Left lung (tissue), 10 donors: ENCODE measurements around the gene KCNG1. TPM values are rescaled to one million over a fixed set of nuclear protein-coding genes. Genes with fewer than 3 reads are reported as not detected.
"Not testable (repeated sequence)": the region's sequence is repeated elsewhere in the genome, so short reads cannot be mapped to it uniquely, and the experiment has no call there.

Source experiments
- ATAC-seq: fragments of 200-7000 bp; cut with Tn5 transposase; one replicate; pipeline ENCODE4 v1.9.1; 2020; ENCODE audit warnings: moderate library complexity
- DNase-seq, 4 donors: peaks; one replicate each; pipeline ENCODE4 v3.0.0-alpha.2; 2013 to 2020
- H3K27ac ChIP-seq, 2 donors: fragments of 200-600 bp; sonication (generic) in 1 of 2; one replicate each; pipeline versions ENCODE4 v1.5.0 to v1.8.0; 2020 to 2021
- H3K27me3 ChIP-seq, 2 donors: fragments of 200-600 bp; sonication (generic) in 1 of 2; one replicate each; pipeline versions ENCODE4 v1.5.0 to v1.8.0; 2020 to 2021
- H3K36me3 ChIP-seq, 2 donors: fragments of 200-600 bp; sonication (generic) in 1 of 2; one replicate each; pipeline versions ENCODE4 v1.5.0 to v1.8.0; 2020 to 2021
- H3K4me1 ChIP-seq, 2 donors: fragments of 200-600 bp; one replicate each; pipeline ENCODE4 v1.8.0; 2021
- H3K4me3 ChIP-seq, 2 donors: fragments of 200-600 bp; sonication (generic) in 1 of 2; one replicate each; pipeline versions ENCODE4 v1.5.0 to v1.8.0; 2020 to 2021; ENCODE audit warnings: mild to moderate bottlenecking in 1 of 2
- H3K9me3 ChIP-seq, 2 donors: fragments of 200-600 bp; sonication (generic) in 1 of 2; one replicate each; pipeline versions ENCODE4 v1.5.0 to v1.8.0; 2020 to 2021
- intact Hi-C, 2 donors: fragments of 100-400 bp; cut with DNase I; formaldehyde crosslinking; loops; one replicate each; pipeline versions ENCODE4 v1.11.2 to v1.14.2; 2022
- polyA plus RNA-seq, 6 donors: library from polyadenylated mRNA; unstranded; fragments of 120-200 nt; gene quantifications; one replicate each; pipeline ENCODE4 v1.2.1, GENCODE V29; 2013; ENCODE audit not compliant: insufficient read length in 6 of 6
- total RNA-seq, 2 donors: library from RNA; stranded (reverse); fragmentation: NEBNext Ultra II Directional; extraction: Animal tissue kit (Norgen Biotek cat#: 25700); gene quantifications; one replicate each; pipeline ENCODE4 v1.2.1, GENCODE V29; 2021
- TF ChIP-seq, protein P1 (sequence below), 2 donors: fragments of 200-600 bp; sonication (generic) in 1 of 2; IDR thresholded peaks; one replicate each; pipeline versions ENCODE4 v1.5.0 to v1.8.0; 2021; ENCODE audit warnings: antibody characterized with exemption in 2 of 2
- donor health status: DM: no; HTN: yes; CAD: no.
- donor health status: DM: no; HTN: no; CAD: no.

KCNG1 gene
- total and polyA plus RNA-seq, 8 donors = 0.31 to 1.5 (median 0.62) TPM

DNA sequence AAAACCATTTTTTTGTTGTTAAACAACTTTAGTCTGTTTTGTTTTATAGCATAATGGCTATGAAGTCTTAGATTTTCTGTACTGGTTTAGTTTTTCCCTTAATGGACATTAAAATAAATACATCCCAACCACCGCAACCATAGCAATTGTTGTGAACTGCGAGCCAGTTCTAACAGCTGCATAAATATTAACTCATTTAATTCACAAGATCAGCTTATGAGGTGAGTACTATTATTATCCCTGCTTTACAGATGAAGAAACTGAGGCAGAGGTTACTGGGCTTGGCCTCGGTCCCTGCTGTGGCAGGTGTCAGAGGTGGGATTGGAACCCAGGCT, 41.2 kb downstream of the KCNG1 start:
- Histone ChIP-seq H3K27ac (no peak overlapping the region), H3K36me3 (no peaks in the 10 kb centered on the region), H3K9me3 (no peaks in the 10 kb centered on the region), H3K4me3 (no peak overlapping the region), H3K27me3 (peaks cover 0 to 82% of the 10 kb centered on the region in 2 donors), H3K4me1 (no peaks in the 10 kb centered on the region)
- TF ChIP-seq, protein P1, sequence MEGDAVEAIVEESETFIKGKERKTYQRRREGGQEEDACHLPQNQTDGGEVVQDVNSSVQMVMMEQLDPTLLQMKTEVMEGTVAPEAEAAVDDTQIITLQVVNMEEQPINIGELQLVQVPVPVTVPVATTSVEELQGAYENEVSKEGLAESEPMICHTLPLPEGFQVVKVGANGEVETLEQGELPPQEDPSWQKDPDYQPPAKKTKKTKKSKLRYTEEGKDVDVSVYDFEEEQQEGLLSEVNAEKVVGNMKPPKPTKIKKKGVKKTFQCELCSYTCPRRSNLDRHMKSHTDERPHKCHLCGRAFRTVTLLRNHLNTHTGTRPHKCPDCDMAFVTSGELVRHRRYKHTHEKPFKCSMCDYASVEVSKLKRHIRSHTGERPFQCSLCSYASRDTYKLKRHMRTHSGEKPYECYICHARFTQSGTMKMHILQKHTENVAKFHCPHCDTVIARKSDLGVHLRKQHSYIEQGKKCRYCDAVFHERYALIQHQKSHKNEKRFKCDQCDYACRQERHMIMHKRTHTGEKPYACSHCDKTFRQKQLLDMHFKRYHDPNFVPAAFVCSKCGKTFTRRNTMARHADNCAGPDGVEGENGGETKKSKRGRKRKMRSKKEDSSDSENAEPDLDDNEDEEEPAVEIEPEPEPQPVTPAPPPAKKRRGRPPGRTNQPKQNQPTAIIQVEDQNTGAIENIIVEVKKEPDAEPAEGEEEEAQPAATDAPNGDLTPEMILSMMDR (IDR thresholded peaks at IDR 0.05) = no peak
- DNase-seq (no peak), ATAC-seq (no peak)
- intact Hi-C loops = no loop called here

DNA sequence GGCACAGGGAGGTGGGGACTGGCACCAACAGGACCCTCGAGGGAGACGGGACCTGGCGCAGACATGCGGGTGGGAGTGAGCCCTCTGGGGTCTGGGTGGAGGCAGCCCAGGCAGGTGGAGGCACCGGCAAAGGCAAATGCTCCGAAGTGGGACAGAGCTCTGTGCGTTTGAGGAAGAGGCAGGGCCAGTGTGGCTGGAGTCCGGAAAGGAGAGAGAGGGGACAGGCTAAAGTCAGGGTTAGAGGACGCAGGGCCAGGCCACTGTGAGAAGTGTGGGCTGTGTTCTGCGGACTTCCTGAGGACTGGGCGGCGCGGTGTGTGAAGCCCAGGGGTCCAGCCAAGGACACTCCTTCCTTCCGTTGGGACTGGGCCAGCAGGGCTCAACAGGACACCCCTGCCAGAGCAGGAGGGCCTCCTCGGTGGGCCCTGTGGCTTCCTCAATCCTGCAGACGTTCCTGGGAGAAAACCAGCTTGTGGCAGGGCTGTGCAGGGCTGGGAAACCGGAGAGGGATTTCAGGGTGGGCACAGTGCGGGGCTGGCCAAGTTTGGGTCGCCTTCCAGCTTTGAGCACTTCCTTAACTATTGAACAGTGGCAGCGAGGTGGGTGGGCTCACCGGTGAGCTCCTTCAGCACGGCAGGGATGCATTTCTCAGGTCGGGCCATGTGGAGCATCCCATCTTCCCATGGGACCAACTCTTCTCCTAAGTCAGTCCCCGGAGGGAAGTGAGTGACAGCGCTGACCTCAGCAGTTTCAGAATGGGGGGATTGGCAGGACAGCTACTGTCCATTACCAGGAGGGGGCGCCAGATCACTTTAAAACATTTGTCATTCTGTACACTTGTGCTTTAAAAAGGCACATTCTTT, 41.8 kb downstream of the KCNG1 start:
- Histone ChIP-seq H3K27ac (peak overlapping the region in 1 of 2 donors; percentile 77), H3K4me1 (no peaks in the 10 kb centered on the region), H3K36me3 (no peaks in the 10 kb centered on the region), H3K9me3 (no peaks in the 10 kb centered on the region), H3K27me3 (peaks cover 0 to 81% of the 10 kb centered on the region in 2 donors), H3K4me3 (no peak overlapping the region)
- peak; percentile 63 for ATAC-seq
- DNase-seq = peak in 2 of 4 donors; percentile 51 to 63
- TF ChIP-seq, protein P1 (IDR thresholded peaks at IDR 0.05) = peak; percentile 73 to 80
- intact Hi-C loops = no loop called here

DNA sequence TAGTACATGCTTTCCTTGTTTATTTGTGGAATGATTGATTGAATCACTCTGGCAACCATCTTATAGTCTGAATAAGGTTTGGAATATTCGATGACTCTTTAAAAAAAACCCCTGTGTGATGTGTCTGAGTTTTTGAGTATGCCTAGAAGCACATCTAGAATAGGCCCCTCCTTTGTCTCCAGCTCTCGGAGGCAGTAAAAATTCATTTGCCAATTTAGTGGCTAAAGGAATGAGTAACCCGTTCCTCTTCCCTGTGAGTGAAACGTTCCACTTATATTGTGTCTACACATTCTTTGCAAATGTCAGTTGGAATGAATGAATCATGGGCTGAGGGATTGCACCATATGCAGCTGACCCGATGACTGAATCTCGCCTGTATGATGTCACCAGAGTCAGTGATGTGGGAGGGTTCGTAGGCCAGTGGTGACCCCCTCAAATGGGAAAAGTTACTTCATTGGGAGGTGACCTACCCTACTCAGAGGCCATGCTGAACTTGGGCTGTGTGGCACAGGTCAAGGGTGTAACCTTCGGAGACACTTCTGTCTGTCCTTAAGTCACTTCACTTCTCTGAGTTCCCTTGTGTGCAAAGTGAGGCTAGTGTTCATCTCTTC, 42.7 kb downstream of the KCNG1 start:
- H3K27ac ChIP-seq = peak overlapping the region in 1 of 2 donors; percentile 77
- no peaks in the 10 kb centered on the region for H3K36me3 ChIP-seq
- DNase-seq = no peak
- intact Hi-C loops = no loop called here
- H3K4me1 ChIP-seq = no peaks in the 10 kb centered on the region
- TF ChIP-seq, protein P1 (IDR thresholded peaks at IDR 0.05) = no peak
- no peak overlapping the region for H3K4me3 ChIP-seq
- no peaks in the 10 kb centered on the region for H3K9me3 ChIP-seq
- ATAC-seq = peak; percentile 69
- peaks cover 0 to 72% of the 10 kb centered on the region in 2 donors for H3K27me3 ChIP-seq

DNA sequence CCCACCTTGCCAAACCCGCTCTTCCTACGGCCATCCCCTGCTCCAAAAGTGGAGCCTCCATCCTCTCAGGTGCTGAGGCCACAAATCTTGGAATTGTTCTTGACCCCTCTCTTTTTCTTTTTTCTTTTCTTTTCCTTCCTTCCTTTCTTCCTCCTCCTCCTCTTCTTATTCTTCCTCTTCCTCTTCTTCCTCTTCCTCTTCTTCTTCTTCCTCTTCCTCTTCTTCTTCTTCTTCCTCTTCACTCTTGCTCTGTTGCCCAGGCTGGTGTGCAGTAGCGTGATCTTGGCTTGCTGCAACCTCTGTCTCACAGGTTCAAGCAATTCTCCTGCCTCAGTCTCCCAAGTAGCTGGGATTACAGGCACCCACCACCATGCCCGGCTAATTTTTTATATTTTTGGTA, 44.4 kb downstream of the KCNG1 start:
- H3K36me3 ChIP-seq, H3K27ac ChIP-seq, DNase-seq, ATAC-seq, H3K9me3 ChIP-seq, intact Hi-C loops, H3K4me1 ChIP-seq, H3K4me3 ChIP-seq: not testable (repeated sequence)
- peaks cover 0 to 60% of the 10 kb centered on the region in 2 donors for H3K27me3 ChIP-seq

DNA sequence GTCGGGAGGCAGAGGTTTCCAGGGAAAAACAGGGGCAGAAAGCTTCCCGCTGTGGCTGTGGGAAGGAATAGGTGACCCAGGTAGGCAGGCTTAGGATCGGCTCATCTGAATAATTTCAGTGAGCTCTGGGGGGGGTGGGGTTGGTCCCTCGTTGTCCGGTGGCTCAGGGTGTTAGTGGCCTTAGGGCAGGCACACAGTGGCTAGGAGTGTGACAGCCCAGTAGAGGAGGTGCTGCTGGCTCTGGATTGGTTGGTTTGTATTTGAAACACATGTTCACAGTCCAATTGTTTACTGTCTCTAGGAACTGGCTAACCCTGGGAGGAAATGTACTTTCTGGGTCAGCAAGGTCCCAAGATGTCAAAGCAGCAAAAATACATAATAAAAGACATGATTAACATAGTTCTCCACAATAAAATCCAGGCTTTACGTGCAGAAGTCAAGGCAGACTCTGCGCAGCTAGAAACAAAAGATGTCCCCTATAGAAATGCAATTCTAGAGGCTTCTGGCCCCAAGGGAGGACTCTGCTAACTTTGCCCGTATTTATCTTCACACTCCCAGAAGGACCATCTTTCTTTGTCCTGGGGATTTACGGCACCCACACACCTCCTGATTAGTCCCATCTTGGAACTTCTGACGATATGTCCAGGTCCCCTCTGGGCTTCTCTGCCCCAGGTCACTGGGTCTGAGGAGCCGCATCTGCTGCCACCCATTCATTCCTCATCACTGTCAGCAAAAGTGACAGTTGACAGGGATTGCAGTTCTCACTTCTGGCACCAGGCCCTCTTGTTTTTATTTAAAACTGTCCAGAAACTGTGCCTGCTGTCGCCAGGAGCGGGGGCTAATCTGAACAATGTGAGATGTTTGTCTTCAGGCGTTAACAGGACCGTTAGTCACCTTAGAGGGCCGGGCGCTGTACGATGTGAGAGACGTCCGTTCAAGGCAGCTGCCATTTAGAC, 45.6 kb downstream of the KCNG1 start:
- intact Hi-C loops = no loop called here
- ATAC-seq (no peak), DNase-seq (no peak)
- H3K27me3 ChIP-seq = peaks cover 0 to 55% of the 10 kb centered on the region in 2 donors
- H3K27ac ChIP-seq = no peak overlapping the region
- no peak overlapping the region for H3K4me3 ChIP-seq
- no peaks in the 10 kb centered on the region for H3K9me3 ChIP-seq
- H3K36me3 ChIP-seq = no peaks in the 10 kb centered on the region
- TF ChIP-seq, protein P1 (IDR thresholded peaks at IDR 0.05) = no peak
- no peaks in the 10 kb centered on the region for H3K4me1 ChIP-seq
